Measurements from ENCODE around the gene CAPN1. TPM values are rescaled to one million over a fixed set of nuclear protein-coding genes. Genes with fewer than 3 reads are reported as not detected.
"Not testable (repeated sequence)": the region's sequence is repeated elsewhere in the genome, so short reads cannot be mapped to it uniquely, and the experiment has no call there.

The CAPN1 gene
- total RNA-seq, 1 donor from 2014 or later = 598 TPM

DNA sequence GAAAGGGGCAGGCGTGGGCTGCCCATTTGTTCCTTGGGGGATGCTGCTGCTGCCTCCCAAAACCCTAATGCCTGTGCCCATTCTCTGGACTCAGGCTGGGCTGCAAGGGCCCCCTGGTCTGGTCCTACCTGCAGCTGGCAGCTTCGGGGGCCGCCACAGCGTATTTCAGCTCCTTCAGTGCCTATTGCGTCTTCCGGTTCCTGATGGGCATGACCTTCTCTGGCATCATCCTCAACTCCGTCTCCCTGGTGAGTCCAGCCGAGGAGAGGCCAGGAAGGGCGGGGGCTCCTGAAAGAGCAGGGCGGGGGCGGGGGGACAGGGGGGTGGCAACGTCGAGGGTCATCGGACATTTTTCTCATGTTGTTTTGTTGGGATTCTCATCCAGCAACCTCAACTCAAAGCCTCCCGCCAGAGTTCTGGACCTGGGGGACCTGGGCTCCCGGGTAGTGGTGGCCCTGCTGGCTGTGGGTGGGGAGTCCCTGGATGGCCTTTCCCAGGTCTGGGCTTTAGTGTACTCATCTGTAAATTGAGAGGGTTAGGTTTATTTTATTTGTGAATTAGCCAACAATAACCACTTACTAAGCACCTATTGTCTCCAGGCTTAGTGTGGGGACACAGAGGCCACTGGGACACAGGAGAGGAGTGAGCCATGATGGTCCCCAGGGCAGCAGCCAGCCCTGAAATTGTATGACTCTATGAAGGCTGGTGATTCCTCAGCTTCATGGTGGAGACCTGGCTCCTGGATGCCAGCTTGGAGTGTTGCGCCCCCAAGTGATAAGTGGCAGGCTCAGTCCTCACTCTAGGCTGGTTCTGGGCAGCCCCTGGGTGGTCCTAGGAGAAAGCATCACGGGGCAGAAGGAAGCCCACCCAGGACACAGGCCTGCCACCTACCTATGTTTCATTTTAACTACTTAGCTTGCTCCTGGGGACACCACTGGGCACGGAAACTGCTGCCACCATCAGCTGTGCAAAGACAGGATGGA is 36.0 kb downstream of the CAPN1 start:
- no peak for DNase-seq (ENCODE audit: low spot score)

DNA sequence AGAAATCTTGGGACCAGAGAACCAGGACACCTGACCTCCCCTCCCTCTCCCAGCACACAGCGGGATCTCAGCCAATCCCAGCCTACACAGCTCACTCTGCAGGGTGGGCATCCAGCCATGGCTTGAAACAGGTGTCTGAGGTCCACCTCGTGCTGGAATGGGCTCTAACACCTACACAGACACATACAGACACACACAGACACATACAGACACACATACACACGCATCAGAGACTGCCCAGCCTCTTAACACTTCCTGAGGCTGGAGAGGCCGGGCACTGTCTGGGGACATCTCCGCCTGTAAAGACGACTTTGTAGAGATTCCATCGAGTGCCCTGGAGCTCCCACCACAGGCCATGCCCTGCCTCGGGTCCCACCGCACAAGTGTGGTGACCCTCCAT is 36.7 kb downstream of the CAPN1 start:
- DNase-seq (ENCODE audit: low spot score) = no peak

DNA sequence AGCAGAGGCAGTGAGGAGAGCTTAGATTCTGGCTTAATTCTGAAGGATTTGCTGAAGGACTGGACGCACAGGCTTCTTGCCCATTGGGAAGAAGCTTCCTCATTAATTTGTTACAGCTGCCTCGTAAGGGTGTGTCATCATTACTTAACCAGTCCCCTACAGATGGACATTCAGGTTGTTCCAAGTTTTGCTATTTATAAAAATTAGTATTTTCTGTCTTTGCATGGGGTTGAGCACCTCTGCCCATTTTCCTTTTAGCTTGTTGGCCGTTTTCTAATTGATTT is 38.1 kb downstream of the CAPN1 start:
- DNase-seq (ENCODE audit: low spot score) = no peak

GRCh38 chr11:65221026-65221425 is 39.3 kb downstream of the CAPN1 start:
- DNase-seq (ENCODE audit: low spot score) = no peak

- no peak for DNase-seq (ENCODE audit: low spot score)
Measured at GRCh38 chr11:65223011-65223410, 41.3 kb downstream of the CAPN1 start.

- DNase-seq (ENCODE audit: low spot score) = peak; percentile 70
Measured at GRCh38 chr11:65224930-65225278, 43.2 kb downstream of the CAPN1 start.

GRCh38 chr11:65225279-65226102 is 43.8 kb downstream of the CAPN1 start:
- peak; percentile 81 for DNase-seq (ENCODE audit: low spot score)

DNA sequence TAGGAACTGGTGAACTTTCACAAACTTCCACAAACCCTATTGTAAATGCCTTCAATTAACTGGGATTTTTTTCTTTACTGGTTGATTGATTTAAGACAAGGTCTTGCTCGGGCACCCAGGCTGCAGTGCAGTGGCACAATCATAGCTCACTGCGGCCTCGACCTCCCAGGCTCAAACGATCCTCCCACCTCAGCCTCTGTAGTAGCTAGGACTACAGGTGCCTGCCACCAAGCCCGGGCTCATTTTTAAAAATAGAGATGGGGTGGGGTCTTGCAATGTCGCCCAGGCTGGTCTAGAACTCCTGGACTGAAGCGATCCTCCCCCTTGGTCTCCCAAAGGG is 44.3 kb downstream of the CAPN1 start:
- no peak for DNase-seq (ENCODE audit: low spot score)

- DNase-seq (ENCODE audit: low spot score) = no peak
Measured at GRCh38 chr11:65227879-65228278, 46.2 kb downstream of the CAPN1 start.

DNA sequence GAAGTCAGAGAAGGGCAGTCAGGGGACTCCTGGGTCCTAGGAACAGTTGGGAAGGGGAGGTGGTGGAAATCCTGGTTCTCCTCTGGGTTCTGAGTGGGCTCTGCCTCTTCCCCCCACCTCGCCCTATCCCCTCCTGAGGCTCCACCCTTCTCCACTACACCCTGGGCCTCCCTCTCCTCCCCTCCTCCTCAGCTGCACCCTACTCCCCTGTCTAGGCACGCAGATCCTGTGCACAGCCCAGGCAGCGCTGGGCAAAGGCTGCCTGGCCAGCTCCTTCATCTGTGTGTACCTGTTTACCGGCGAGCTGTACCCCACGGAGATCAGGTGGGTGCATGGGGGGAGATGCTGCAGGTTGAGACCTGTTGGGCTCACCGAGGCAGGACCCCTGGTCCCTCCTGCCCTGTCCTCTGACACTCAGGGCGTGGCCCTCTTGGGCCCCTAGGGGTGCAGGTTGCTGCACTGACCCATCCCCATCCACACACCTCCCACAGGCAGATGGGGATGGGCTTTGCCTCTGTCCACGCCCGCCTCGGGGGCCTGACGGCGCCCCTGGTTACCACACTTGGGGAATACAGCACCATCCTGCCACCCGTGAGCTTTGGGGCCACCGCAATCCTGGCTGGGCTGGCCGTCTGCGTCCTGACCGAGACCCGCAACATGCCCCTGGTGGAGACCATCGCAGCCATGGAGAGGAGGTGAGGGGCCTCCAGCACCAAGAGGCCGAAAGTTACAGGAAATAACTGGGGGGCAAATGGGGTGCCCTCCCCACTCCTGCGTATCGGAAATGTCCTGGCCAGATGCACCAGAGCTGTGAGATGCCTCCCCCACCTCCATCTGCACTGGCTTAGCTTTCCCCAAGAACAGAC is 54.7 kb downstream of the CAPN1 start:
- no peak for DNase-seq (ENCODE audit: low spot score)

GRCh38 chr11:65238302-65238701 is 56.6 kb downstream of the CAPN1 start:
- DNase-seq (ENCODE audit: low spot score) = not testable (repeated sequence)

GRCh38 chr11:65241134-65241533 is 59.4 kb downstream of the CAPN1 start:
- DNase-seq (ENCODE audit: low spot score) = no peak

GRCh38 chr11:65241692-65242091 is 60.0 kb downstream of the CAPN1 start:
- DNase-seq (ENCODE audit: low spot score) = no peak

GRCh38 chr11:65242389-65242788 is 60.7 kb downstream of the CAPN1 start:
- DNase-seq (ENCODE audit: low spot score) = no peak

GRCh38 chr11:65243797-65244196 is 62.1 kb downstream of the CAPN1 start:
- no peak for DNase-seq (ENCODE audit: low spot score)

DNA sequence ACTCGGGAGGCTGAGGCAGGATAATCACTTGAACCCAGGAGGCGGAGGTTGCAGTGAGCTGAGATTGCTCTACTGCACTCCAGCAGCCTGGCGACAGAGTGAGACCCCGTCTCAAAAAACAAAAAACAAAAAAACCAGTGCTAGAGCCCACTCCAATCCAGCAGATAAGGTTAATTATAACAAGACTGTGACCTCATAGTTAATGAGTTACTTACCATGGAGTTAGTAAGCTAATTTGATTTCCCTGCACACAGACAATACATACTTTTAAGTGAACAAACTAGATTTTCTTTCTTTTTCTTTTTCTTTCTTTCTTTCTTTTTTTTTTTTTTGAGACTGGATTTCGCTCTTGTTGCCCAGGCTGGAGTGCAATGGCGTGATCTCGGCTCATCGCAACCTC is 63.3 kb downstream of the CAPN1 start:
- not testable (repeated sequence) for DNase-seq (ENCODE audit: low spot score)

DNA sequence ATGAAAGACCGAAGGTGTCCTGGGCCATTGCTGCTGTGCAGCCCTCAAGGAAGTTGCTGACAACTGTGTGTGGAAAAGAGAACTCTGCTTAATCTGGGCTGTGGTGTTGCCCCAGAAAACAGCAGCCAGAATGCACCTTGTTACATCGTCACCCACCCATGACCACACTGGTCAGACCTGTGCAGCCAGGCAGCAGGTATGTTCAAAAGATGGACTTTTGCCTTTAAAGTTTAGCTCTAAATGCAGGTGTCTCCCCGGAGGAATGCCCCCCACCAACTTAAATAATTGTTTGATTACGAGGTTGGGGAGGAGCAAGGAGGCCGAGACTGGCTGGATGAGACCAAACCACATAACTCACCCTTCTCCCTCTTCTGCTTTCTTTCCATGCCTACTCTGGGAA is 64.8 kb downstream of the CAPN1 start:
- no peak for DNase-seq (ENCODE audit: low spot score)

DNA sequence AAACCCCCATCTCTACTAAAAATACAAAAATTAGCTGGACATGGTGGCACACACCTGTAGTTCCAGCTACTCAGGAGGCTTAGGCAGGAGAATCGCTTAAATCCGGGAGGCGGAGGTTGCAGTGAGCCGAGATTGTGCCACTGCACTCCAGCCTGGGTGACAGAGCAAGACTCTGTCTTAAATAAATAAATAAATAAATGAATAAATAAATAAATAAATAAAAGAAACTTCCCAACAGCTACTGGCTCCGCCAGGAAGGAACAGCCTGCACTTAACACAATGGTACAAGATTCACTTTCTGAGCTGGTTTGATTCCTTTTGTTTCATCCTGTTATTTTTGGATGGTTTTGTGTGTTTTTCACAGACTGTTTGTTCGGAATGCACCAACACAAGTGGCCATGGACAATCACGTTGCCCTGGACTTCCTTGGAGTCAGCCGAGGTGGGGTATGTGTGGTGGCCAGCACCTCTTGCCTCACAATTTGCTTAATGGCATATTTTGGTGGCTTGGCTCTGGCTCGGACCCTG is 66.5 kb downstream of the CAPN1 start:
- DNase-seq (ENCODE audit: low spot score) = not testable (repeated sequence)

DNA sequence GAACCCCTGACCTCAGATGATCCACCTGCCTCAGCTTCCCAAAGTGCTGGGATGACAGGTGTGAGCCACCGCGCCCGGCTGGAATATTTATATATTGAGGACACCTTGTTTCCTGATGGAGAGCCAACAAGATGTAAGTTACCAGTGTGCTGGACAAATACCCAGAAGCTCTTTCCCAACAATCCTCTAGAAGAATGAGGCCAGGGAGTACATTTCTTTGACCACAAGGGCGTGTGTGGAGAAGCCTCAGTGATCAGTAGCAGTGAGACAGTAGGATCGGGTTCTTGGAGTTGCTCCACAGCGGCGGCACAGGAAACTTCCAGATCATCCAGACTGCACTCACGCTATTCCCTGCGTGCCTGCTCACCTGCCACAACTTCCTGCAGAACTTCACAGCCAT is 69.7 kb downstream of the CAPN1 start:
- DNase-seq (ENCODE audit: low spot score) = no peak

GRCh38 chr11:65254724-65255123 is 73.0 kb downstream of the CAPN1 start:
- DNase-seq (ENCODE audit: low spot score) = no peak

- DNase-seq (ENCODE audit: low spot score) = no peak
Measured at GRCh38 chr11:65258988-65259387, 77.3 kb downstream of the CAPN1 start.

GRCh38 chr11:65260302-65260701 is 78.6 kb downstream of the CAPN1 start:
- DNase-seq (ENCODE audit: low spot score) = no peak

Measured in ureter (tissue), 1 donor.